Endodermal cell (in vitro differentiated cells): ENCODE results near the gene ZNF716. TPM values are rescaled to one million over a fixed set of nuclear protein-coding genes. Genes with fewer than 3 reads are reported as not detected.

Experiments
- DNase-seq: peaks from one replicate; pipeline ENCODE4 v3.0.0-alpha.2; 2017
- H3K27ac ChIP-seq: 2 replicates; pipeline ENCODE4 v1.5.1; 2013; ENCODE audit warnings: mild to moderate bottlenecking, low read depth, low read length, moderate library complexity
- H3K27me3 ChIP-seq: 2 replicates; pipeline ENCODE4 v1.6.1; 2013; ENCODE audit warnings: mild to moderate bottlenecking, low read length, moderate library complexity; ENCODE audit not compliant: insufficient read depth, control insufficient read depth, poor library complexity, severe bottlenecking
- H3K36me3 ChIP-seq: 2 replicates; pipeline ENCODE4 v1.7.0; 2013; ENCODE audit warnings: mild to moderate bottlenecking, low read length, moderate library complexity; ENCODE audit not compliant: control insufficient read depth, insufficient read depth
- H3K4me1 ChIP-seq: one replicate; pipeline ENCODE4 v1.7.0; 2013; ENCODE audit warnings: low read length; ENCODE audit not compliant: control insufficient read depth, insufficient read depth
- H3K4me3 ChIP-seq: 2 replicates; pipeline ENCODE4 v1.5.1; 2013; ENCODE audit warnings: mild to moderate bottlenecking, low read length, moderate library complexity
- H3K9ac ChIP-seq: 2 replicates; pipeline ENCODE4 v1.6.1; 2013; ENCODE audit warnings: mild to moderate bottlenecking, low read length, moderate library complexity; ENCODE audit not compliant: poor library complexity, severe bottlenecking; ENCODE audit errors: extremely low read depth
- H3K9me3 ChIP-seq: 2 replicates; pipeline ENCODE4 v1.6.1; 2013; ENCODE audit warnings: mild to moderate bottlenecking, low read length, moderate library complexity; ENCODE audit not compliant: control insufficient read depth
- H3K27ac Mint-ChIP-seq: 2 replicates; pipeline ENCODE4 v1.8.0; 2020; ENCODE audit warnings: mixed read lengths
- H3K27me3 Mint-ChIP-seq: 2 replicates; pipeline ENCODE4 v1.8.0; 2021; ENCODE audit warnings: mild to moderate bottlenecking, mixed read lengths; ENCODE audit not compliant: insufficient read depth
- H3K36me3 Mint-ChIP-seq: 2 replicates; pipeline ENCODE4 v1.8.0; 2020; ENCODE audit warnings: low read depth, mixed read lengths
- H3K4me1 Mint-ChIP-seq: 2 replicates; pipeline ENCODE4 v1.8.0; 2020; ENCODE audit warnings: mixed read lengths
- H3K4me3 Mint-ChIP-seq: 2 replicates; pipeline ENCODE4 v1.8.0; 2020; ENCODE audit warnings: mild to moderate bottlenecking, moderate library complexity, mixed read lengths
- H3K9me3 Mint-ChIP-seq: 2 replicates; pipeline ENCODE4 v1.8.0; 2020; ENCODE audit warnings: mild to moderate bottlenecking, mixed read lengths
- CTCF ChIP-seq: fragments of 200-600 bp; sonication (generic); conservative IDR thresholded peaks from 2 replicates; pipeline ENCODE4 v1.5.0; 2021; ENCODE audit warnings: antibody characterized with exemption, mild to moderate bottlenecking
- WGBS, 2 experiments: methylation state at CpG; one replicate each; pipeline versions ENCODE4 v1.1.5 to v1.1.7; 2013; ENCODE audit warnings: missing lambda C conversion rate in 2 of 2, mixed read lengths in 1 of 2; ENCODE audit not compliant: insufficient coverage in 1 of 2, insufficient read length in 1 of 2; 5-methylcytosine and 5-hydroxymethylcytosine counted together
- total RNA-seq, 2 donors: library from RNA; stranded (reverse); fragmentation: NEBNext Ultra II Directional in 1 of 2; extraction: Animal tissue kit (Norgen Biotek cat#: 25700) in 1 of 2; gene quantifications; 2 replicates in 1 of 2; 3 replicates in 1 of 2; pipeline ENCODE4 v1.2.1, GENCODE V29; 2021

Gene ZNF716
- total RNA-seq, 2 donors from 2014 or later = not detected

- no peak for DNase-seq
- peaks cover 97% of the 10 kb centered on the region for H3K9me3 Mint-ChIP-seq
- no peak overlapping the region for H3K4me3 ChIP-seq
- no peak for TF ChIP-seq CTCF
- H3K27me3 Mint-ChIP-seq = no peaks in the 10 kb centered on the region
- no peaks in the 10 kb centered on the region for H3K36me3 Mint-ChIP-seq
- no peaks in the 10 kb centered on the region for H3K27me3 ChIP-seq
- H3K36me3 ChIP-seq = no peaks in the 10 kb centered on the region
- no peaks in the 10 kb centered on the region for H3K4me1 Mint-ChIP-seq
- H3K27ac ChIP-seq = no peak overlapping the region
- no peak overlapping the region for H3K4me3 Mint-ChIP-seq
- H3K27ac Mint-ChIP-seq = no peak overlapping the region
- H3K9ac ChIP-seq = no peak overlapping the region
- no peaks in the 10 kb centered on the region for H3K4me1 ChIP-seq
- 77 to 78% methylated on average over 34 to 36 of the region's 36 CpGs for WGBS, 2 experiments
- peaks cover 62% of the 10 kb centered on the region for H3K9me3 ChIP-seq
These were observed 46.2 kb upstream of the ZNF716 start for GRCh38 chr7:57403601-57404342.

GRCh38 chr7:57404343-57404966 is 45.5 kb upstream of the ZNF716 start:
- no peaks in the 10 kb centered on the region for H3K4me1 ChIP-seq
- H3K27ac ChIP-seq = no peak overlapping the region
- no peak for TF ChIP-seq CTCF
- no peaks in the 10 kb centered on the region for H3K36me3 ChIP-seq
- Mint-ChIP-seq H3K36me3 (no peaks in the 10 kb centered on the region), H3K9me3 (peaks cover 97% of the 10 kb centered on the region), H3K4me3 (no peak overlapping the region), H3K4me1 (no peaks in the 10 kb centered on the region), H3K27ac (no peak overlapping the region), H3K27me3 (no peaks in the 10 kb centered on the region)
- 93% methylated on average over 31 to 38 of the region's 38 CpGs for whole genome bisulfite sequencing, 2 experiments
- H3K9me3 ChIP-seq = peaks cover 61% of the 10 kb centered on the region
- H3K9ac ChIP-seq = no peak overlapping the region
- DNase-seq = no peak
- H3K4me3 ChIP-seq = no peak overlapping the region
- no peaks in the 10 kb centered on the region for H3K27me3 ChIP-seq

- no peaks in the 10 kb centered on the region for H3K27me3 Mint-ChIP-seq
- no peak for TF ChIP-seq CTCF
- no peaks in the 10 kb centered on the region for H3K4me1 Mint-ChIP-seq
- WGBS, 2 experiments = 89 to 93% methylated on average over 14 to 24 of the region's 24 CpGs
- H3K9ac ChIP-seq = no peak overlapping the region
- H3K27ac ChIP-seq = no peak overlapping the region
- DNase-seq = no peak
- H3K27me3 ChIP-seq = no peaks in the 10 kb centered on the region
- H3K27ac Mint-ChIP-seq = no peak overlapping the region
- no peak overlapping the region for H3K4me3 Mint-ChIP-seq
- no peaks in the 10 kb centered on the region for H3K36me3 ChIP-seq
- H3K36me3 Mint-ChIP-seq = no peaks in the 10 kb centered on the region
- no peak overlapping the region for H3K4me3 ChIP-seq
- H3K9me3 ChIP-seq = peaks cover 67% of the 10 kb centered on the region
- H3K4me1 ChIP-seq = no peaks in the 10 kb centered on the region
- H3K9me3 Mint-ChIP-seq = peaks cover 94% of the 10 kb centered on the region
These were observed 45.0 kb upstream of the ZNF716 start for GRCh38 chr7:57404967-57405421.
